Activated CD8-positive, alpha-beta memory T cell treated with anti-CD3 and anti-CD28 coated beads for 48 hours (primary cell): ENCODE results near the gene ENTR1.
A peak's percentile ranks its signal among the peaks of the same experiment; 100 is the strongest.

ENCODE experiments used
- DNase-seq, 3 experiments: peaks; one replicate each; pipeline ENCODE4 v3.0.0-alpha.2; 2020; ENCODE audit warnings: low read depth in 2 of 3, low spot score in 2 of 3

The ENTR1 gene

DNA sequence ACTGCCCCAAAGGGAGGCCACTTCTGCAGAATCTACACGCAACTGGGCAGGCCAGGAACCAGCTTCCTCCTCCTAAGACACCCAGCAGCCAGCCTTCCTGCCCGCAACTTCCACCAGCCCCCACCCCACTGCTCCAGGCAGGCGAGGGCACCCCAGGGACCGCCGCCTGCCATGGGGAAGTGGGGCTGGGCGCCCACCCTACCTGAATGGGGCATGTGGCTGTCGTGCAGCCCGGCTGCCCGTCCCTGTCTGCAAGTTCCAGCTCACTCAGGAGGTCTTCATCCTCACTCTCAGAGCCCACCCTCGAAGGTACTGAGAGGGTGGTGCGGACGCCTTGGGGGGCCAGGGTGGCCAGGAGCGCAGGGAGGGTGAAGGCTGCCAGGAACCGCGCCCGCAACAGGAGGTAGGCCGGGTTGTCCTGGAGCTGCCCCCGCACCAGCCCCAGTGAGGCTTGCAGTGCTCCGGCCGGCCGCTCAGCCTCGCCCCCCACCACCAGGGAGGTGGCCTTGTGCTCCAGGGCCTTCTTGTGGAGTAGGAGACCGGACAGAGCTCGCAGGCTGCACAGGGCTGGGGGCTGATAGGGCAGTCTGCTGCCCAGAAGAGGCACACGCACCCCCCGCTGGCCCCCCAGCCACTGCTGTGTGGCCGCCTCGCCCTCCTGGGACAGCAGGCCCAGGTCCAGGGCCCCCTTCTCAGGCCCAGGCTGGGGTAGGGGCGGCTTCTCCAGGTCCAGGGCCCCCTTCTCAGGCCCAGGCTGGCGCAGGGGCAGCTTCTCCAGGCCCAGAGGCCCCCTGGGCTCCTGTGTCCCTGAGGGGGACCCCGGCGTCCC is 32.9 kb downstream of the ENTR1 start:
- no peak for DNase-seq

DNA sequence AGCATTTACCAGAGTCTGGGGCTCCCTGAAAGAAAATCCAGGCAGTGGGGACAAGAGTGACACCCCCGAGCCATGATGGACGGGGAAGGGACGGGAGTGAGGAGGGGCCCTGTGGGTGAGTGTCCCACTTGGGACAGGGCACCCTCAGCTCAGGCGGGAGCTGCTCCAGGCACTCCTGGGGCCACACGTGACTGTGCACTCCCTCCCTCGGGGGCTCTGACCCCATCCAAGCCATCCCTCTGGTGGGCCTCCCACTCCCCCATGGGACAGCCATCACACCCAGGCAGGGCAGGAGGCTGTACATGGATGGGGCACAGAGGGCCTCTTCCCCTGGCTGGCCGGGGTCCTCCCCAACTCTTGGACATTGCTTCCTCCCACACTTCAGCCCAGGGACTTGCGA is 34.0 kb downstream of the ENTR1 start:
- DNase-seq: no peak

DNA sequence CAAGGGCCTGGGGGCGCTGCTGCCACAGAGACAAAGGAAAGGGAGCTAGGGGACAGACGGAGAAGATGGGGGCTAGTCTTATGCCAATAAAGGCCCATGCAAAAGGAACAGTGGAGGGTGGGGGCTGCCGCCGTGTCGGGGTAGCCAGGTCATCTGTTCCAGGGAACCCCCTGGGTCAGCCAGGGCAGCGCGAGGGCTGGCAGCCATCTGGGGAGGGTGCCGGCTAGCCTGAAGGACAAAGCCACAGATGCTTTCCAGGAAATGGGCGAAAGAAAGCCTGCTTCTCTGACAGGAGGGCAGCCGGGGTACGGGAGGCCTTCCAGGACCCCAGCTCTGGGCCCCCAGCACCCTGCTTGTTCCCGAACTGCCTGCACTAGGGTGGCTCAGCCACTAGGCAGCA is 35.3 kb downstream of the ENTR1 start:
- DNase-seq: no peak

- DNase-seq: no peak
Measured at GRCh38 chr9:136374183-136374575, 36.2 kb downstream of the ENTR1 start.

- no peak for DNase-seq
Measured at GRCh38 chr9:136373300-136374182, 36.9 kb downstream of the ENTR1 start, which contains the start of gene CARD9. Gene CARD9 (minus strand): TSS chr9:136373669. CDS start chr9:136372078, 1,591 bp downstream.

GRCh38 chr9:136372561-136373299 is 37.7 kb downstream of the ENTR1 start:
- no peak for DNase-seq

- no peak for DNase-seq
Measured at GRCh38 chr9:136372006-136372405, 38.4 kb downstream of the ENTR1 start.

DNA sequence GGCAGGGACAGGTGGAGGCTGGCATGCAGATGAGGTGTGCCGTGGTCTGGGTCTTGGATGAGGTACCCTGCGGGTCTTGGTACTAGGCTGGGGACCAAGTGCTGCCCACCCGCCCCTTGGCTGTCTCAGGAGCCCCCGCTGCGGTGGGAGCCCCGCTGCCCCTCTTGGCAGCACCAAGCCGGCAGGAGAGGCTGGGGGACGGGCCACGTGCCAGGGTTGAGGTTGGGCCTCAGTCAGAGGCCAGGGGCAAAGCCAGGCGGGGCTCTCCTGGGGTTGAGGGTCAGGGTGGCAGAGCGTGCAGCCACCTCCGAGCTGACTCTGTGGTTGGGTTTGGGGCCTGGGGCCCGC is 38.9 kb downstream of the ENTR1 start:
- DNase-seq: no peak

- no peak for DNase-seq
Measured at GRCh38 chr9:136370687-136371532, 39.5 kb downstream of the ENTR1 start.

DNA sequence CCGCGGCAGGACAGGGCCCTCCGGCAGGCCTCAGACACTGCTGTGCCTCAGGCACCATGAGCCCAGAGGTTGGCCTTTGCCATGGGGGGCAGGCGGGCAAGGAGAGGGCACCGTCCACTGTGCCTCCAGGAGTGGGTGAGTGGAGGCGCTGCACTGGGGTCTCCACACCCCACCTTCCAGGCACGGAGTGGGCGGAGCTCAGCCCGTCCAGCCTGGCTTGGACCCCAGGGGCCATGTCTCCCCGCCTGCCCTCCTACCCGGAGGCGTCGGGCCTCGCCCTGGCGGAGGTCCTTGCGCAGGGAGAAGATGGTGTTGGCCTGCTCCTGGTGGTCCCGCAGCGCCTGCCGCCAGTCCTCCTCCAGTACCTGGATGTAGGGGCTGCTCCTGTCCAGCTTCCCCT is 40.4 kb downstream of the ENTR1 start:
- DNase-seq: no peak

DNA sequence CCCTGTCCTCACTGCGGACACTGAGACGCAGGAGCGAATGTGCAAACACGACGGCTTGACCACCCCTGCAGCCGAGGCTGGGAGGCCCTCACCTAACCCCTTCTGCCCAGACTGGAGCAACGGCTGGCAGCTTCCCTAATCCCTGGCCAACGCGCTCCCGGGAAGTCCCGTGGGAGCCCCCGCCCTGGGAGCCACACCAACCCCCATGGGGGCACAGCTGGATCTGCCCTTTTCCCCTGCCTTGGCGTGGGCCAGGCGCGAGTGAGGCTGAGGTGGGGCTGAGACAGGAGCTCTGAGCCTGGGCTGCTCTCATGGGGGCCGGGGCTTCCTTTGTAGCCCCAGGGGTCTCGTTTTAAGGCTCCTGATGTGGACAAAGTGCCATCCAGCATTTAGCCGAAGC is 42.2 kb downstream of the ENTR1 start:
- DNase-seq: no peak

GRCh38 chr9:136367296-136368145 is 42.9 kb downstream of the ENTR1 start:
- no peak for DNase-seq

GRCh38 chr9:136366826-136367225 is 43.6 kb downstream of the ENTR1 start:
- no peak for DNase-seq

DNA sequence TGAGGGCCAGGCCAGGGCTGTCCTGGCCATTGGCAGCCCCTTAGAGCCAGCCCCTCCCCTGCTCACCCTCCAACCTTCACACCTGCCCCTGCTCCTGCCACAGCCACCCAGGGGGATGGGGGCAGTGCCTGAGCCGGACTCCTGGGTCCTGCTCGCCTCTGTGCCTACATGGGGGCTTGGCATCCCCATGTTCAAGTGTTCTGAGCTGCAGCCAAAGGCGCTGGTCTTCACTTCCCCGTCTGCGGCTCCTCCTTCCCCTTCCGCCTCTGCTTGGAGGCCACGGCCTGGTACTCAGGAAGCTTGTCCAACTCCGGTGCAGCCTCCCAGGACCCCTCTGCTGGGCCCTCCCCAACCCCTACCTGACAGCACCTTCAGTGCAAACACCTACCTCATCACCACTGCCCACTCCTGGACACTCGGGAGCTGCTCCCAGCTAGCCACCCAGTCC is 44.6 kb downstream of the ENTR1 start:
- no peak for DNase-seq

- DNase-seq: no peak
Measured at GRCh38 chr9:136364942-136365774, 45.3 kb downstream of the ENTR1 start.

DNA sequence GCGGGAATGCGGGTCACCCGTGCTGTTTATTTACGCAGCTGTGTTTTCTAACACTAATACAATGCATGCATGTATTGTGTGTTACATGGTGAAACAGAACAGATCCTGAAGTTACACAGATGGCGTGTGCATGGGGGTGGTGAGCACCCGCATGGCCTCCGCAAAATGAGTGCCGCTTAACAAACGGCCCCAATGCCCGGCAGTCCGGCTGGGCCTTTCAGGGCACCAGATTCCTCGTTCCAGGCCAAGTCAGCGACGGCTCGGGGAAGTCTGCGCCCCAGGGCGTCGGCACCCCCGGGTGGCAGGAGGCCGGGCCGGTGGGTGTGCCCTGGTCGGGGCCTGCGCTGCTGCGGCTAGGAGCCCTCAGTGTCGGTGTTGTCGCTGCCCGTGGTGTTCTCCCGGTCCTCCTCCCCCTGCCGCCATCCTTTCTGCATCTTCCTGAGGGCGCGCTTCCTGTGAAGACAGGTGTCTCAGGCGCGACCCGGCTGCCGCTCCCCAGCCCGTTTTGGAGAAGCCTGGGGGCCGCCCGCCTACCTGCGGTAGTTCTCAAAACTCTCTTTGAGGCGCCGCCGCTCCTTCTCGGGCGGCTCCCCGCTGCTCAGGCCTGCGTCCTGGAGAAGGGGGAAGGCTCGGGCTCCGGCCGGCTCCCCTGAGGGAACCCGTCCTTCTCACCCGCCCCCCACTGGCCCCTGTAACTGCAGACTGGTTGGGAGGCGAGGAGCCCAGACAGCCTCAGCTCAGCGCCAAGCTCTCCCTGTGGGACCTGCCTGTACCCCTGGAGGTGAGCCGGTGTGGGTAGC is 46.3 kb downstream of the ENTR1 start:
- DNase-seq: no peak

DNA sequence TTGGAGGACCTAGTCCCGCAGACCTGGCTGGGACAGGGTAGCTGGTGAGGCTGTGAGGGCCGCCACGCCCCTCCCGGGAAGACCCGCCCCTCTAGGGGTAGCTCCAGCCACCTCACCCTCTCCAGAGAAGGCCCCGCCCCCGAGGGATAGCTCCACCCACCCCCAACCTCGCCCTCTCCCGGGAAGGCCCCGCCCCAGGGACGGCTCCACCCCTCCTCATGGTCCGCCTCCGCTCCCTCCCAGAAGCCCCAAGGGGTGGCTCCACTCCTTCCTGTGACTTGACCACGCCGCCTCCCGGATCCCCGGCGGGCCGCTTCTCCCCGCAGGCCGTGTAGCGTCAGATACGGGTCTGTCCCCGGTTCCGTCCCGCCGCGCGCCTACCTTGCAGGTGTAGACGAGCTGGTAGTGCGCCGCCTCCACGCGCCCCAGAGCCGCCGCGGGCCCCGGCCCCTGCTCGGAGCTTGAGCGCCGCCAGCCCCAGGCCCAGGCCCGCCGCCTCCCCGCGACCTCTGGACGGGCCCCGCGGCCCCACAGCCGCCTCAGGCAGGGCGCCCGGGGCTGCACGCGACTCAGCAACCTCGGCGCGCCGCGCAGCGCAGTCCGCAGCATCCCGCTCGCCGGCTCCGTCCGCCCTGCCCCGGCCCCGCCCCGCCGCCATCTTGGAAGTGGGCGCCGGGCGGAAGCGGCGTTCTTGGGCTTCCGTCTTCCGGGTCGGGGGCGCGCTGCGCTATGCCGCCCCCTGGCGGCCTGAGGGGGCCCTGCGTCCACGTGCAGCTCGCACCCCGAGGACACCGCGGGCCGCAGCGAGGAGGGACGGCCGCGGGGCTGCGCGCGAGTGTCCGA is 47.1 kb downstream of the ENTR1 start, which contains the start of gene DNLZ:
Gene DNLZ (minus strand): TSS at position 639 of the 843 bp plus-strand sequence. CDS start 30 bp downstream, at position 609.
- DNase-seq: peak; percentile 85 to 94 (median 90)
